Liver (tissue), 9 donors: Measurements from ENCODE around the gene NTM. TPM values are rescaled to one million over a fixed set of nuclear protein-coding genes. Genes with fewer than 3 reads are reported as not detected.

Experiments
- DNase-seq: peaks from one replicate; pipeline ENCODE4 v3.0.0-alpha.2; 2017; ENCODE audit warnings: low spot score
- H3K27ac ChIP-seq, 2 donors: one replicate each; pipeline ENCODE4 v1.7.0; 2013; ENCODE audit warnings: inconsistent platforms in 2 of 2, low read length in 2 of 2, control low read depth in 1 of 2, low read depth in 1 of 2, mild to moderate bottlenecking in 1 of 2
- H3K27me3 ChIP-seq, 4 donors: one replicate each; pipeline versions ENCODE4 v1.6.1 to v1.7.0; 2013; ENCODE audit warnings: low read length in 3 of 4, inconsistent platforms in 1 of 4, mild to moderate bottlenecking in 1 of 4, moderate library complexity in 1 of 4; ENCODE audit not compliant: control insufficient read depth in 4 of 4, insufficient read depth in 4 of 4
- H3K36me3 ChIP-seq, 4 donors: one replicate each; pipeline versions ENCODE4 v1.6.1 to v1.7.0; 2013; ENCODE audit warnings: low read length in 3 of 4, mild to moderate bottlenecking in 3 of 4, low read depth in 1 of 4, moderate library complexity in 1 of 4; ENCODE audit not compliant: control insufficient read depth in 4 of 4, insufficient read depth in 3 of 4
- H3K4me1 ChIP-seq, 4 donors: one replicate each; pipeline versions ENCODE4 v1.6.1 to v1.7.0; 2013; ENCODE audit warnings: low read length in 3 of 4, mild to moderate bottlenecking in 3 of 4, moderate library complexity in 1 of 4; ENCODE audit not compliant: control insufficient read depth in 4 of 4, insufficient read depth in 4 of 4
- H3K4me3 ChIP-seq, 3 donors: one replicate each; pipeline versions ENCODE4 v1.6.1 to v1.7.0; 2013; ENCODE audit warnings: low read length in 3 of 3, control low read depth in 1 of 3, low read depth in 1 of 3, mild to moderate bottlenecking in 1 of 3
- H3K9ac ChIP-seq, 2 donors: one replicate each; pipeline ENCODE4 v1.7.0; 2013; ENCODE audit warnings: low read length in 2 of 2, mild to moderate bottlenecking in 2 of 2, moderate library complexity in 2 of 2, control low read depth in 1 of 2, low read depth in 1 of 2
- H3K9me3 ChIP-seq, 4 donors: one replicate each; pipeline versions ENCODE4 v1.6.1 to v1.7.0; 2013; ENCODE audit warnings: low read length in 3 of 4; ENCODE audit not compliant: control insufficient read depth in 4 of 4
- EGR1 ChIP-seq, 2 donors: IDR thresholded peaks; 2 replicates each; pipeline ENCODE4 v1.6.1; 2016 to 2018; ENCODE audit warnings: antibody characterized with exemption in 2 of 2, low read depth in 2 of 2
- FOXA1 ChIP-seq: IDR thresholded peaks from 2 replicates; pipeline ENCODE4 v1.6.1; 2016; ENCODE audit warnings: antibody characterized with exemption
- GABPA ChIP-seq, 2 donors: IDR thresholded peaks in 1 of 2; conservative IDR thresholded peaks in 1 of 2; 2 replicates each; pipeline ENCODE4 v1.6.1; 2016; ENCODE audit warnings: antibody characterized with exemption in 2 of 2, mild to moderate bottlenecking in 1 of 2, moderate library complexity in 1 of 2
- HNF4A ChIP-seq, 2 donors: conservative IDR thresholded peaks; 2 replicates each; pipeline ENCODE4 v1.6.1; 2016; ENCODE audit warnings: antibody characterized with exemption in 2 of 2, mild to moderate bottlenecking in 2 of 2
- HNF4G ChIP-seq: IDR thresholded peaks from 2 replicates; pipeline ENCODE4 v1.6.1; 2016; ENCODE audit warnings: antibody characterized with exemption
- NR2F2 ChIP-seq: IDR thresholded peaks from 2 replicates; pipeline ENCODE4 v1.6.1; 2016; ENCODE audit warnings: antibody characterized with exemption
- RXRA ChIP-seq, 2 donors: IDR thresholded peaks; 2 replicates each; pipeline ENCODE4 v1.6.1; 2017 to 2018; ENCODE audit warnings: antibody characterized with exemption in 2 of 2, mild to moderate bottlenecking in 1 of 2
- SP1 ChIP-seq: IDR thresholded peaks from 2 replicates; pipeline ENCODE4 v1.6.1; 2018; ENCODE audit warnings: antibody characterized with exemption, mild to moderate bottlenecking
- YY1 ChIP-seq: IDR thresholded peaks from 2 replicates; pipeline ENCODE4 v1.6.1; 2016; ENCODE audit warnings: antibody characterized with exemption, mild to moderate bottlenecking
- WGBS: extraction: QIAGEN DNeasy Blood & Tissue Kit; methylation state at CpG from one replicate; pipeline ENCODE4 v1.1.7; 2013; 5-methylcytosine and 5-hydroxymethylcytosine counted together
- polyA plus RNA-seq, 2 donors: library from polyadenylated mRNA; stranded (reverse) in 1 of 2; unstranded in 1 of 2; fragments of 200-250 nt in 1 of 2; fragments of >200 nt in 1 of 2; fragmentation: Nextera tagmentation in 1 of 2; extraction: Ambion mirVana in 1 of 2; gene quantifications; one replicate each; pipeline versions ENCODE4 v1.2.1 to v1.2.3, GENCODE V29; 2013 to 2015
- total RNA-seq, 2 donors: library from RNA; depleted of rRNA; stranded (reverse); fragments of >200 nt; gene quantifications; one replicate each; pipeline ENCODE4 v1.2.3, GENCODE V29; 2014
- TF ChIP-seq, protein P1 (sequence below): IDR thresholded peaks from 2 replicates; pipeline ENCODE4 v1.6.1; 2016; ENCODE audit warnings: antibody characterized with exemption, mild to moderate bottlenecking
- TF ChIP-seq, protein P2 (sequence below): IDR thresholded peaks from 2 replicates; pipeline ENCODE4 v1.6.1; 2016; ENCODE audit warnings: antibody characterized with exemption
- TF ChIP-seq, protein P3 (sequence below): IDR thresholded peaks from 2 replicates; pipeline ENCODE4 v1.6.1; 2016; ENCODE audit warnings: antibody characterized with exemption
- TF ChIP-seq, protein P4 (sequence below): IDR thresholded peaks from 2 replicates; pipeline ENCODE4 v1.6.1; 2016; ENCODE audit warnings: antibody characterized with exemption
- donor health status: healthy.
- donor health status: healthy.
- donor health status: healthy.
- donor health status: healthy.
- donor health status: healthy.

Gene NTM
- total and polyA plus RNA-seq, 4 donors: 0.08 to 1.1 (median 0.08) TPM; not detected in 1

DNA sequence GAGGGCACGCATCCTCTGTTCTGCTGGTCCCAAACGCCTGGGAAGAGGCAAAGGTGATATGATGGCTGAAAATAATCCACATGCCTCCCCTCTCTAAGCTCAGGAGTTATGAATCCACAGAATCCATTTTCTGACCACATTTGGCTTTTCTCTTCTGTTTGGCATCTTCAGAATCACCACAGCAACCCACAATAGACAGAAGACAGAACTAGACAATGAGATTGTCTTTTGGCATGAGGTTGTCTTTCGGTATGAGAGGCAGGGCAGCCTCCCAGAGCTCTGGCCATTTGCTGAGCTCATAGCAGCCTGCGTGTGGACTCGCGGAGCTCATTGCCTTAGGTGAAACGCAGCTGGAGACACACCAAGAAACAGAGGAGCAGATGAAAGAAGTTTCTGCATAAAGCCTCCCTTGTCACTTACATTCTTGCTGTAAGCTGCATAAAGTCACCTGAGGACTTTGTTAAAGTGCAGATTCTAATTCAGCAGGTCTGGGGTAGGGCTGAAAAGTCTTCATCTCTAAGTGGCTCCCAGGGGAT, 868.0 kb downstream of the NTM start (continued):
- TF ChIP-seq, protein P1, sequence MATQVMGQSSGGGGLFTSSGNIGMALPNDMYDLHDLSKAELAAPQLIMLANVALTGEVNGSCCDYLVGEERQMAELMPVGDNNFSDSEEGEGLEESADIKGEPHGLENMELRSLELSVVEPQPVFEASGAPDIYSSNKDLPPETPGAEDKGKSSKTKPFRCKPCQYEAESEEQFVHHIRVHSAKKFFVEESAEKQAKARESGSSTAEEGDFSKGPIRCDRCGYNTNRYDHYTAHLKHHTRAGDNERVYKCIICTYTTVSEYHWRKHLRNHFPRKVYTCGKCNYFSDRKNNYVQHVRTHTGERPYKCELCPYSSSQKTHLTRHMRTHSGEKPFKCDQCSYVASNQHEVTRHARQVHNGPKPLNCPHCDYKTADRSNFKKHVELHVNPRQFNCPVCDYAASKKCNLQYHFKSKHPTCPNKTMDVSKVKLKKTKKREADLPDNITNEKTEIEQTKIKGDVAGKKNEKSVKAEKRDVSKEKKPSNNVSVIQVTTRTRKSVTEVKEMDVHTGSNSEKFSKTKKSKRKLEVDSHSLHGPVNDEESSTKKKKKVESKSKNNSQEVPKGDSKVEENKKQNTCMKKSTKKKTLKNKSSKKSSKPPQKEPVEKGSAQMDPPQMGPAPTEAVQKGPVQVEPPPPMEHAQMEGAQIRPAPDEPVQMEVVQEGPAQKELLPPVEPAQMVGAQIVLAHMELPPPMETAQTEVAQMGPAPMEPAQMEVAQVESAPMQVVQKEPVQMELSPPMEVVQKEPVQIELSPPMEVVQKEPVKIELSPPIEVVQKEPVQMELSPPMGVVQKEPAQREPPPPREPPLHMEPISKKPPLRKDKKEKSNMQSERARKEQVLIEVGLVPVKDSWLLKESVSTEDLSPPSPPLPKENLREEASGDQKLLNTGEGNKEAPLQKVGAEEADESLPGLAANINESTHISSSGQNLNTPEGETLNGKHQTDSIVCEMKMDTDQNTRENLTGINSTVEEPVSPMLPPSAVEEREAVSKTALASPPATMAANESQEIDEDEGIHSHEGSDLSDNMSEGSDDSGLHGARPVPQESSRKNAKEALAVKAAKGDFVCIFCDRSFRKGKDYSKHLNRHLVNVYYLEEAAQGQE: no peak
- no peak for TF ChIP-seq HNF4G

DNA sequence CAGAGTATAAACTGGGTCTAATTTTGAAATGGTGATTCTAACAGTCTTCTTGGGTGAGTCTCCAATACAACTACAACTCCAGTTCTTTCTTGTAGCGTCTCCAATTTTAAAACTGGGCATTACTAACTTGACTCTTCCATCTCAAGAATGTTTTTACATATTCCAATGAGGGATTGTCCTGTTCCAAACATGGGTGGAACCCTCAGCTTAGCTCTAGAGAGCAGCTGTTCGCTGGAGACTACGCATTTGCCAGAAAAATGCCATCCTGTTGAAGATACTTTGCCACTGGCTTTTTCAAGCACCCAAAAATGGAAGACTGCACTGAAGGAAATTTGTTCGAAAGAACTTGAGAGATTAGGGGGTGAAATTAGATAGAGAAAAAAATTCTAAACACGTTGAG, 870.0 kb downstream of the NTM start:
- peaks cover 0 to 4% (median 0%) of the 10 kb centered on the region in 4 donors for H3K27me3 ChIP-seq
- H3K4me1 ChIP-seq: no peaks in the 10 kb centered on the region
- H3K9me3 ChIP-seq: no peaks in the 10 kb centered on the region
- no peak overlapping the region for H3K4me3 ChIP-seq
- DNase-seq: no peak
- no peak overlapping the region for H3K9ac ChIP-seq
- H3K27ac ChIP-seq: no peak overlapping the region
- 84% methylated on average over 5 of the region's 5 CpGs for WGBS
- H3K36me3 ChIP-seq: no peaks in the 10 kb centered on the region
- TF ChIP-seq, protein P1: no peak
- TF ChIP-seq GABPA (IDR thresholded peaks at IDR 0.05 in 1 of 2, conservative IDR thresholded peaks at IDR 0.05 in 1 of 2): no peak
- TF ChIP-seq, protein P2, sequence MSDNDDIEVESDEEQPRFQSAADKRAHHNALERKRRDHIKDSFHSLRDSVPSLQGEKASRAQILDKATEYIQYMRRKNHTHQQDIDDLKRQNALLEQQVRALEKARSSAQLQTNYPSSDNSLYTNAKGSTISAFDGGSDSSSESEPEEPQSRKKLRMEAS: no peak
- no peak for TF ChIP-seq YY1
- TF ChIP-seq SP1: no peak
- TF ChIP-seq HNF4A (conservative IDR thresholded peaks at IDR 0.05): no peak
- TF ChIP-seq NR2F2: no peak
- TF ChIP-seq, protein P3, sequence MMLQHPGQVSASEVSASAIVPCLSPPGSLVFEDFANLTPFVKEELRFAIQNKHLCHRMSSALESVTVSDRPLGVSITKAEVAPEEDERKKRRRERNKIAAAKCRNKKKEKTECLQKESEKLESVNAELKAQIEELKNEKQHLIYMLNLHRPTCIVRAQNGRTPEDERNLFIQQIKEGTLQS: no peak

DNA sequence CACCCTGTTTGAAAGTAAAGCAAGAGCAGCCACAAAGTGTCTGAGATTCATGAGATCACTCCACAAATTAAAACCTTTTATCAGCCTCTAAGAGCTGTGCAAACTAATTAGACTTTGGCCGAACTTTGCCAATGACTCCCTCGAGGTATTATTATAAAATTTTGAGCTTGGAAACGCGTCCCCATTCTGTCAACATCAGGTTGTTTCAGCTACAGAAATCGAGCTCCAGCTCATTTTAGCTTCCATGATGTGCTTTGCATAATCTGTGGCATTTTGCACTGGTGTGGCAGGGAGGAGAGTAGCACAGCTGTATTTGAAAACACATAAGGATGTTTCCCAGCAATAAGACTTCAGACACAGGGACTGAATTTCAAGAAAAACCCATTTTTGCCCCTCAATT, 872.2 kb downstream of the NTM start:
- no peak for DNase-seq
- TF ChIP-seq GABPA (IDR thresholded peaks at IDR 0.05 in 1 of 2, conservative IDR thresholded peaks at IDR 0.05 in 1 of 2) (no peak), HNF4G (no peak), FOXA1 (no peak), RXRA (IDR thresholded peaks at IDR 0.05) (no peak), EGR1 (IDR thresholded peaks at IDR 0.05; ENCODE audit: low read depth in 2 of 2) (no peak)
- TF ChIP-seq, protein P1: no peak
- TF ChIP-seq, protein P4, sequence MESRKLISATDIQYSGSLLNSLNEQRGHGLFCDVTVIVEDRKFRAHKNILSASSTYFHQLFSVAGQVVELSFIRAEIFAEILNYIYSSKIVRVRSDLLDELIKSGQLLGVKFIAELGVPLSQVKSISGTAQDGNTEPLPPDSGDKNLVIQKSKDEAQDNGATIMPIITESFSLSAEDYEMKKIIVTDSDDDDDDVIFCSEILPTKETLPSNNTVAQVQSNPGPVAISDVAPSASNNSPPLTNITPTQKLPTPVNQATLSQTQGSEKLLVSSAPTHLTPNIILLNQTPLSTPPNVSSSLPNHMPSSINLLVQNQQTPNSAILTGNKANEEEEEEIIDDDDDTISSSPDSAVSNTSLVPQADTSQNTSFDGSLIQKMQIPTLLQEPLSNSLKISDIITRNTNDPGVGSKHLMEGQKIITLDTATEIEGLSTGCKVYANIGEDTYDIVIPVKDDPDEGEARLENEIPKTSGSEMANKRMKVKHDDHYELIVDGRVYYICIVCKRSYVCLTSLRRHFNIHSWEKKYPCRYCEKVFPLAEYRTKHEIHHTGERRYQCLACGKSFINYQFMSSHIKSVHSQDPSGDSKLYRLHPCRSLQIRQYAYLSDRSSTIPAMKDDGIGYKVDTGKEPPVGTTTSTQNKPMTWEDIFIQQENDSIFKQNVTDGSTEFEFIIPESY: no peak
- TF ChIP-seq, protein P2: no peak
- Histone ChIP-seq H3K27me3 (no peaks in the 10 kb centered on the region), H3K4me3 (no peak overlapping the region), H3K36me3 (no peaks in the 10 kb centered on the region), H3K4me1 (no peaks in the 10 kb centered on the region), H3K9me3 (no peaks in the 10 kb centered on the region), H3K27ac (no peak overlapping the region), H3K9ac (no peak overlapping the region)
- 67% methylated on average over 5 of the region's 5 CpGs for WGBS
